K562 (cell line): ENCODE results near the gene IRF6.

Experiments used
- CTCF ChIP-seq, 3 experiments: IDR thresholded peaks in 2 of 3; conservative IDR thresholded peaks in 1 of 3; 2 replicates each; pipeline ENCODE4 v1.5.1; 2011 to 2012; ENCODE audit warnings: low read length in 3 of 3, mild to moderate bottlenecking in 3 of 3, control low read depth in 2 of 3, improper control_type of control experiment in 1 of 3, inconsistent platforms in 1 of 3, low read depth in 1 of 3, mixed read lengths in 1 of 3, moderate library complexity in 1 of 3; ENCODE audit not compliant: insufficient read depth in 2 of 3
- E2F4 ChIP-seq: sonication (generic); formaldehyde crosslinking; IDR thresholded peaks from 2 replicates; pipeline ENCODE4 v1.8.0; 2022; ENCODE audit warnings: mild to moderate bottlenecking, low read depth, missing genetic modification reagents
- FOXK2 ChIP-seq, 2 experiments: fragments of 450-650 bp; IDR thresholded peaks in 1 of 2; conservative IDR thresholded peaks in 1 of 2; 2 replicates each; pipeline ENCODE4 v1.6.1; 2016; ENCODE audit warnings: low read depth in 2 of 2, mild to moderate bottlenecking in 1 of 2
- KLF16 ChIP-seq: IDR thresholded peaks from 2 replicates; pipeline ENCODE4 v1.6.1; 2016; ENCODE audit warnings: antibody characterized with exemption
- L3MBTL2 ChIP-seq: fragments of 450-650 bp; IDR thresholded peaks from 2 replicates; pipeline ENCODE4 v1.6.1; 2016; ENCODE audit warnings: mild to moderate bottlenecking, moderate library complexity
- NFE2 ChIP-seq: IDR thresholded peaks from 2 replicates; pipeline ENCODE4 v1.6.1; 2014; ENCODE audit warnings: antibody characterized with exemption, low read depth
- POLR2A ChIP-seq: fragments of 450-650 bp; conservative IDR thresholded peaks from 2 replicates; pipeline ENCODE4 v1.6.1; 2016
- POLR2AphosphoS5 ChIP-seq: IDR thresholded peaks from 2 replicates; pipeline ENCODE4 v1.6.1; 2011; ENCODE audit warnings: mild to moderate bottlenecking, low read depth, low read length, moderate library complexity; ENCODE audit not compliant: control insufficient read depth, insufficient read depth
- TBP ChIP-seq: optimal IDR thresholded peaks from 2 replicates; pipeline ENCODE3; 2011; ENCODE audit warnings: low read depth, low read length, improper control_type of control experiment
- U2AF1 ChIP-seq: fragments of 200-400 bp; formaldehyde crosslinking; optimal IDR thresholded peaks from 2 replicates; pipeline ENCODE3; 2017; ENCODE audit warnings: mild to moderate bottlenecking, low read depth, low read length, moderate library complexity
- USF1 ChIP-seq: sonication (generic); formaldehyde crosslinking; IDR thresholded peaks from 2 replicates; pipeline ENCODE4 v1.9.0; 2022; ENCODE audit warnings: mild to moderate bottlenecking, missing genetic modification reagents

- TF ChIP-seq L3MBTL2 (no peak), CTCF (IDR thresholded peaks at IDR 0.05 in 2 of 3, conservative IDR thresholded peaks at IDR 0.05 in 1 of 3; ENCODE audit: insufficient read depth in 2 of 3, low read depth in 1 of 3, low read length in 3 of 3) (no peak), TBP (no peak), E2F4 (CRISPR knock-in tag) (no peak), USF1 (CRISPR knock-in tag) (no peak), KLF16 (no peak), FOXK2 (conservative IDR thresholded peaks at IDR 0.05 in 1 of 2, IDR thresholded peaks at IDR 0.05 in 1 of 2; ENCODE audit: low read depth in 2 of 2) (no peak), POLR2A (no peak), U2AF1 (no peak), NFE2 (no peak), POLR2AphosphoS5 (no peak)
Measured at GRCh38 chr1:209741889-209742288, 64.1 kb downstream of the IRF6 start.
